Suppressor macrophage treated with lipopolysaccharide for 1 hour (primary cell): ENCODE data around the gene SDR39U1.

Source experiments
- DNase-seq, 3 donors: peaks; one replicate each; pipeline ENCODE4 v3.0.0-alpha.2; 2020 to 2022

The SDR39U1 gene

DNA sequence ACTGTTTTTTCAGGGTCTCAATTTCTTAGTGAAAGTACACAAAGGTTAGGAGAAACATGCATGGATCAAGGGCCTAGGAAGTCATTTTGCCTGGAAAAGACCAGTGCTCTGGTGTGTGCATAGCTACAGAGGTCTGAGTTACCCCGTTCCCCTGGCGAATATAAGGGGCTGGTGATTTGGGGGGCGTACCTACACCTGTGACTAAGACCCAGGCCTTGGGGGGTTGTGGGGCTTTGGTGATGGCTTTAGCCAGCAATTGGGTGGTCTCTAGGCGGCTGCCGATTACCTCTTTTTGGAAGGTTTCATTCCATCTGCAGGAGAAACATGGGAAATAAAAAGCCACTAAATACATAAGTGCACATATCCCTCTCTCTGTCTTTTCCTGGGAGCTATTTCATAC is 1.1 kb downstream of the SDR39U1 start:
- DNase-seq = peak in 1 of 3 donors; percentile 5

GRCh38 chr14:24440606-24441399 is 1.8 kb downstream of the SDR39U1 start:
- peak in 1 of 3 donors; percentile 14 for DNase-seq

DNA sequence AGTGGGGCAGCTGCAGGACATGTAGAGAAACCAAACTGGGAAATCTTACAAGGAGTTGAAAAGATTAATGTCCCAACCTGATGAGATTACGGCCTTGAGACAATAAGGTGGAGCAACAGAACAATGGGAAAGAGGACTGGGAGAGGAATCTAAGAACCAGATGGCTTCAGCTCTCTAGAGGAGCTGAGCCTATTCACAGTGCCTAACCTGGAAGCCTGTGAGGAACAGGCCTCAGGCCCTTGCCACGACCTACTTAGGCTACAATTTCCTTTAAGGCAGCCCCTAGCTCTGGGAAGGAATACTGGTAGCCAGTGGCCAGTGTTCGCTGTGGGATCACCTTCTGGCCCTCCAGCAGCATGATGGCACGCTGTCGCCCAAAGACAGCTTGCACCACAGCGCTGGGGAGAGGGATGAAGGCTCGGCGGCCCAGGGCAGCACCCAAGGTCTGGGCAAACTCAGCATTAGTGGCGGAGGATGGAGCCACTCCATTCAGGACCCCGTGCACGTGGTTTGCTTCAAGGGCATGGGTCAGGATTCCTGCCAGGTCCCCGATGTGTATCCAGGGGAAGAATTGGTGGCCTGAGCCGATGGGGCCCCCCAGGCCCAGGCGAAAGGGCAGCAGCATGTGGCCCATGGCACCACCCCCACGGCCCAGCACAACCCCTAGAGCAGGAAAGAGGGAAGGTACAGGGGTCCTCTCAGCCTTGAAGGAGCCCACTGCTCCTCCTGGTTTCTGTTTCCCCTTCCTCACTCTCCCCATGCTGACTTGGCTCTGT is 2.6 kb downstream of the SDR39U1 start:
- DNase-seq = peak in 1 of 3 donors; percentile 13

DNA sequence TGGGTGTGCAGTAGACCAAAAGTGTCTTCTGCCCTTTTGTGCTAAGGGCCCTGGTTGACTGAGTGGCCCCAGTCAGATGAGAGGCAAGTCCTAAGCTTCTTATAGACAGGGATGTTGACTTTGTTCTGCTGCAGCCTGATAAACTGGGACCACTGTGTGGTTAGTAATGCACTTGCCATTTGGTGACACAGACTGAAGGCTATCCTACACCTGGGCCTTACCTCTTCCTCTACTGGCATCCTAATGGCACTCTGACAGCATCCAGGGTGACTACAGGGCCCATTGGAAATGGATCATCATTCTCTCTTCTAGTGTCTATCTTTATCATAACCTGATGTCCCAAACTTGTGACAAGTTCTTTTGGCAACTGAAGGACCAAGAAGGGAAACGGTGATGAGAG is 3.3 kb downstream of the SDR39U1 start:
- peak in 1 of 3 donors; percentile 15 for DNase-seq

GRCh38 chr14:24438223-24439097 is 4.1 kb downstream of the SDR39U1 start:
- peak; percentile 47 to 69 (median 60) for DNase-seq

DNA sequence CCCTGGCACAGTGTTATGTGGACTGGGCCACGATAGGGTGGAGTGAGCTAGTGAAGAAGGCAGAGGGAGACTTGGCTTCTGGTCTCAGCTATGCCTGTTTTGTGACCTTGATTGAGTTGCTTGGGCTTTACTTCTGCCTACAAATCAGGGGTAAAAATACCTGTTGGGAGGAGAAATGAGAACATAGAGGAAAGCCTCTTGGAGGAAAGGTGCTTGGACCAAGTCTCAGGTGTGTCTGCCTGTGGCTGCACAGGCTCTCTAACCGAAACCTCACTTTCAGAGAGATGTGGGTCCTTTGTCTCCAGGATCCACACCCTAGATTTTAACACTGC is 4.9 kb downstream of the SDR39U1 start:
- DNase-seq = no peak

GRCh38 chr14:24437020-24437735 is 5.4 kb downstream of the SDR39U1 start:
- DNase-seq = no peak

DNA sequence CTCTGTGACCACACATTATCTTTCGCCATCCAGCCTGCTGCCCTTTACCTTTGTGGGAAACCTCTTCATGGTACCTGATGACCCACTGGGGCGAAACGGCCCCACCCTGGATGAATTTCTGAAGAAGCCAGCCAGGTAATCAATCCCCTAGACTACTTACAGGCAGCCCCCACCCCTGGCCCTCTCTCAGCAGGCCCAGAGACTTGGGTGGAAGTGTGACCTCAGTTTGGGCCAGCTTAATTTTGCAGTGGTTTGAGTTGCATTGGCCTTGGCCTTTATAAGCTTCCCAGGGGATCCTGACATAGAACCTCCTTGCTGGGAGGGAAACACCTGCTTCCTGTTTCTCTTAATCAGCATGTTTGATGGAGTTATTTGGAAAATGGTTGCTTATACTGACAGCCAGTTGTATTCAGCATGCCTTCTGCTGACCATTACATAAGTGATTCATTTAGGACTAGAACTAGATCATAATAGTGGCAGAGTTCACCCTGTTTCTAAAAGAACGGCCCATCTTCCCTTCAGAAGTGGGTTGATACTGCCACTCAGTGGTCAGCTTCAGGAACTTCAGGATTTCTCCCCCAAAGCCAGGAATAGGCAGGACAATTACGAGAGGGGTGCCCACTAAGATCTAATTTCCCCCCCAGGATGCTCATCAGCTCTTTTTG is 6.1 kb downstream of the SDR39U1 start:
- DNase-seq = peak; percentile 74 to 86 (median 86)

DNA sequence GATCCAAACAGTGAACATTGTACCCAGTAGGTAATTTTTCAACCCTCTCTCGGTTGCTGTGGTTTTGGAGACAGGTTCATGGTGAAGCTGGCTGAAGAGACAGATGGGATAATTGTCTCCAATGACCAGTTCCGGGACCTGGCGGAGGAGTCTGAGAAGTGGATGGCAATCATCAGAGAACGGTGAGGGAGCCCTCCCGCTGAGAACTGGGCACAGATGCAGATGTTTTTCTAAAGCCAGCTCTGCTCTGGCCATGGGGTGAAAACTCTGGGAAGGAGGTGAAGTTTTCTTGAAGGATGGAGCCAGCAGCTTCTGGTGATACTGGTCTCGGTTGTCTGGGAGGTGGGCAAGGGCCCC is 6.6 kb downstream of the SDR39U1 start:
- DNase-seq = no peak

DNA sequence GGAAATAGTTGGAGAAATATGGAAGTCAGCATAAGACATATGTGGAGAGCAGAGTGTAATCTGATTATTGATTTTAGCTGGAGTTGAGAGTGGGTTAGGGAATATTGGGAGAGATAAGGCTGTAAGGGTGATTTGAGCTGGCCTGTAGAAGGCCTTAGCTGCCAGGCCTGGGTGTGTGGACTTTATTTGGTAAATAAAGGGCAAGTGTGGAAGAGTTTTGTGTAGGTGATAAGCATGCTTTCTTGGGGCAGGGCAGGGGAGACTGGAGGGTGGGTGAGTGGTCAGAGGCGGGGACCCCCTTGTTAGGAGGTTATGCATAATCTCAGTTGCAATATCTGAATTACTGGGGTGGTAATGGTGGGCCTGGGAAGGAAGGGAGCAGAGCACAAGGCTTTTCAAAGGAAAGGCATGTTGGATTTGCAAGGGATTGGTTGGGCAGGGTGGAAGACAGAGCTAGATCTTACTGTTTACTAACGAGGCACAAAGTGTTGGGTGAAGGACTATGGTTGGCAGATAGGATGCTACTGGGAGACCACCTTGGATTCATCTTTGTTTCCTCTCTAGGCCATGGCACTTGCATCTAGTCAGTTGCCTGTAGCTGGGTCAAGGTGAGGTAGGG is 7.3 kb downstream of the SDR39U1 start:
- no peak for DNase-seq

DNA sequence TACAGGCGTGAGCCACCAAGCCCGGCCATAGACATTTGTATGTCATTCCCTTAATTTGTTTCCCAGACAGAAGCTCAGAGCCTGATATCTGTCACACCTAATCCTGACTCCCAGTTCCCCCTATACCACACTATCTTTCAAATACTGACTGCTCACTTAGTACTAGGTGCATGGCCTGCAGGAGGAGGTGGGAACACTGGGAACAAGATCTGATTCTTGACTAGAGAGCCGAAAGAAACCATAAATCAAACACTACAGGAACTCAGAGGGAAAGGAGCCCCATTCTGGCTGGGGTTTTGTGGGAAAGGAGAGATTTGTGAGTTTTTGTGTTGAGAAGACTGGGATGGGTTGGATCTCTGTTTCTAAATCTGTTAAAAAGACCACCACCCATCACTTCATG is 7.9 kb downstream of the SDR39U1 start:
- DNase-seq = no peak

DNA sequence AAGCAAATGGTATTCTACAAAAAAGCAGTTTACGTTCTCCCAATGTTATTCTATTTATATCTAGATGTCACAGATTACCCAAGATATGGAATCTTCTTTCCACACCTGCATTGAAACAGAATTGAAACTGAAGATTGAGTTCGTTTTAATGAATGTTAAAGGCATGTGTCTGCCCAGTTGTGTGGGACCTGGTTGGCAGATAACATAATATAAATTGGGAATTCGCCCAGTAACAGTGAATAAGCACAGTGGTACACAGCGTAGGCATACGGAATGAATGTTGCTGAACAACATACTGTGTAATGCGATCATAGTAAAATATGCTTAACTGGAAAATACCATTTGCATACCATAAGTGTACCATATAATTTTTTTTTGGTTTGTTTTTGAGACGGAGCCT is 8.5 kb downstream of the SDR39U1 start:
- no peak for DNase-seq

- DNase-seq = peak in 1 of 3 donors; percentile 21
Measured at GRCh38 chr14:24432259-24433131, 10.1 kb downstream of the SDR39U1 start.

DNA sequence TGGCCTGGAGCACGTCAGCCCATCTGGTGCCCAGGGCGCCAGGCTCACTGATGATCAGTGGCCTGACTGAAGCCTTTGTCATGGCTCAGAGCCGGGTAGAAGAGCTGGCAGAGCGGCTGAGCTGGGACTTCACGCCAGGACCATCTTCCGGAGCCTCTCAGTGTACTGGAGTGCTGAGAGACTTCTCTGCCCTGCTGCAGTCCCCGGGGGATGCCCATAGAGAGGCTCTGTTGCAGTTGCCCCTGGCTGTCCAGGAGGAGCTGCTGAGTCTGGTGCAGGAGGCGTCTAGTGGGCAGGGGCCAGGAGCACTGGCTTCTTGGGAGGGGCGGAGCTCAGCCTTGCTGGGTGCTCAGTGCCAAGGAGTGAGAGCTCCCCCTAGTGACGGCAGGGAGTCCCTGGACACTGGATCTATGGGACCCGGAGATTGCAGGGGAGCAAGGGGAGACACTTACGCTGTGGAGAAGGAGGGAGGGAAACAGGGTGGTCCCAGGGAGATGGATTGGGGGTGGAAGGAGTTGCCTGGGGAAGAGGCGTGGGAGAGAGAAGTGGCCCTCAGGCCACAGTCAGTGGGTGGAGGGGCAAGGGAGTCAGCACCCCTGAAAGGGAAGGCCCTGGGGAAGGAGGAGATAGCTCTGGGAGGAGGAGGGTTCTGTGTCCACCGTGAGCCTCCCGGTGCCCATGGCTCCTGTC is 10.9 kb downstream of the SDR39U1 start:
- peak; percentile 96 to 98 (median 96) for DNase-seq

GRCh38 chr14:24430682-24431568 is 11.7 kb downstream of the SDR39U1 start:
- DNase-seq = peak; percentile 82 to 90 (median 83)

DNA sequence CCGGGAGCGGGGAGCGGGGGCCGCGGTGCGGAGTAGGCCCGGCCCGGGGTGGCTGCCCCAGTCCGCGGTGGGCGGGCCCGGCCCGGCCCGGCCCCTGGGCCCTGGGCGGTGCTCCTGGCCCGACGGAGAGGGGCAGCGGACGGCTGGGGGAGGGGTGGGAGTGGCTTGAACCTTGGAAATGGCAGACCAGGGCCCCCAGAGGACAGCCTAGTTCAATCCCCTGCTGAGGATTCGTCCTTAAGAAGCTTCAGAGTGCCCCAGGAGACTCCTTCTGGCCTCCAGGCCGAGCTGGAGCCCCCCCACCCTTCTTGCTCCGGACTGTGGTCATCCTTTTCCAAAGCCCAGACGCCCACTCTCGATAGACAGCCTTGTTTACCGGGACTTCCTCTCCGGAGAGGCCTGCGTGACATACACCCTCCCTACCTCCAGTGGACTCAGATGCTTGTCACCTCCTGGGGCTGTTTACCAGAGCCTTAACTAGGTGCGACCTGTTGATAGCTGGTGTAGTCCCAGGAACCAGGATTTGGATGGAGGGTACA is 12.4 kb downstream of the SDR39U1 start:
- DNase-seq = peak; percentile 80 to 93 (median 88)

GRCh38 chr14:24429395-24430142 is 13.0 kb downstream of the SDR39U1 start, which contains the start of the genes CBLN3 and KHNYN:
CBLN3 (minus strand) TSS chr14:24429668; CDS start chr14:24429054, 614 bp downstream.
KHNYN (plus strand) TSS chr14:24429954; CDS start chr14:24430731, 777 bp downstream.
- peak; percentile 95 for DNase-seq
